Pancreas (tissue), 10 donors: ENCODE data around the gene ITPR2. TPM values are rescaled to one million over a fixed set of nuclear protein-coding genes. Genes with fewer than 3 reads are reported as not detected.
A peak's percentile ranks its signal among the peaks of the same experiment; 100 is the strongest.

Experiments
- ATAC-seq, 4 donors: fragments of 200-7000 bp; cut with Tn5 transposase; one replicate each; pipeline versions ENCODE4 v1.8.0 to v1.9.1; 2020; ENCODE audit warnings: mild to moderate bottlenecking in 4 of 4, moderate library complexity in 4 of 4
- DNase-seq, 6 donors: peaks; one replicate each; pipeline ENCODE4 v3.0.0-alpha.2; 2020
- FAIRE-seq: peaks from 2 replicates; lab custom pipeline; 2012; peaks lifted over from hg19 to GRCh38; lab: Jason Lieb, UNC
- H3K27ac ChIP-seq, 4 donors: fragments of 200-600 bp; sonication (generic); 1 replicate in 3 of 4; 2 replicates in 1 of 4; pipeline versions ENCODE4 v1.5.0 to v1.8.0; 2020
- H3K27me3 ChIP-seq, 4 donors: fragments of 200-600 bp; one replicate each; pipeline ENCODE4 v1.8.0; 2021
- H3K36me3 ChIP-seq, 3 donors: fragments of 200-600 bp; sonication (generic) in 1 of 3; one replicate each; pipeline versions ENCODE4 v1.5.0 to v1.8.0; 2020 to 2021
- H3K4me1 ChIP-seq, 3 donors: fragments of 200-600 bp; one replicate each; pipeline ENCODE4 v1.8.0; 2021
- H3K4me3 ChIP-seq, 4 donors: fragments of 200-600 bp; sonication (generic) in 2 of 4; one replicate each; pipeline versions ENCODE4 v1.5.0 to v1.8.0; 2020 to 2021
- H3K9me3 ChIP-seq, 4 donors: fragments of 200-600 bp; one replicate each; pipeline ENCODE4 v1.8.0; 2021
- CTCF ChIP-seq, 4 donors: fragments of 200-600 bp; sonication (generic) in 3 of 4; IDR thresholded peaks; one replicate each; pipeline versions ENCODE4 v1.5.0 to v1.8.0; 2021; ENCODE audit warnings: antibody characterized with exemption in 4 of 4
- WGBS, 2 donors: extraction: QIAGEN DNeasy Blood & Tissue Kit; methylation state at CpG; one replicate each; pipeline ENCODE4 v1.1.7; 2013; 5-methylcytosine and 5-hydroxymethylcytosine counted together
- intact Hi-C, 3 donors: fragments of 100-400 bp; cut with DNase I; formaldehyde crosslinking; loops; one replicate each; pipeline versions ENCODE4 v1.11.1 to v1.14.2; 2022
- polyA plus RNA-seq, 2 donors: library from polyadenylated mRNA; stranded (reverse); fragments of 200-250 nt; gene quantifications; one replicate each; pipeline ENCODE4 v1.2.3, GENCODE V29; 2013
- total RNA-seq, 6 donors: library from RNA; stranded (reverse); fragmentation: NEBNext Ultra II Directional in 4 of 6; extraction: Animal tissue kit (Norgen Biotek cat#: 25700) in 4 of 6; gene quantifications; one replicate each; pipeline versions ENCODE4 v1.2.1 to v1.2.4, GENCODE V29; 2021 to 2023
- donor health status: healthy with polysubstance abuse.
- donor health status: DM: no; HTN: no; CAD: no; lungs with moderate emphysema.
- donor health status: DM: no; HTN: no; CAD: no.
- donor health status: control.
- donor health status: control.
- donor health status: Bipolar disorder and iron deficiency.
- donor health status: DM: yes; HTN: yes; CAD: no.
- donor health status: DM: no; HTN: no; CAD: no.
- donor health status: DM: no; HTN: no; CAD: no.
- donor health status: DM: yes; HTN: yes; CAD: no.

Gene ITPR2
- total and polyA plus RNA-seq, 8 donors: 3.3 to 51.8 (median 25.5) TPM

GRCh38 chr12:26861690-26862089, 28.7 kb upstream of the ITPR2 start:
- 97 to 100% methylated on average over 1 of the region's 1 CpG for WGBS, 2 donors
- Histone ChIP-seq H3K9me3 (no peaks in the 10 kb centered on the region), H3K36me3 (no peaks in the 10 kb centered on the region), H3K27ac (no peak overlapping the region), H3K4me1 (peaks cover 0 to 12% (median 10%) of the 10 kb centered on the region in 3 donors), H3K27me3 (no peaks in the 10 kb centered on the region), H3K4me3 (no peak overlapping the region)
- FAIRE-seq (no peak), DNase-seq (no peak), ATAC-seq (no peak)
- TF ChIP-seq CTCF (IDR thresholded peaks at IDR 0.05): no peak
- intact Hi-C loops: no loop called here

GRCh38 chr12:26857465-26858176, 24.6 kb upstream of the ITPR2 start:
- H3K4me1 ChIP-seq: peaks cover 4 to 20% (median 10%) of the 10 kb centered on the region in 3 donors
- H3K4me3 ChIP-seq: no peak overlapping the region
- H3K9me3 ChIP-seq: no peaks in the 10 kb centered on the region
- H3K27ac ChIP-seq: peak overlapping the region in 2 of 4 donors; percentile 46 to 62
- intact Hi-C loops: no loop called here
- TF ChIP-seq CTCF (IDR thresholded peaks at IDR 0.05): no peak
- H3K27me3 ChIP-seq: no peaks in the 10 kb centered on the region
- FAIRE-seq (no peak), DNase-seq (peak in 2 of 6 donors; percentile 30 to 55), ATAC-seq (peak; percentile 59 to 82 (median 74))
- WGBS, 2 donors: 36 to 37% methylated on average over 6 of the region's 6 CpGs
- no peaks in the 10 kb centered on the region for H3K36me3 ChIP-seq

- no peak for FAIRE-seq
- H3K4me3 ChIP-seq: no peak overlapping the region
- no peak for ATAC-seq
- H3K9me3 ChIP-seq: no peaks in the 10 kb centered on the region
- H3K4me1 ChIP-seq: peaks cover 4 to 20% (median 10%) of the 10 kb centered on the region in 3 donors
- no peak overlapping the region for H3K27ac ChIP-seq
- no peaks in the 10 kb centered on the region for H3K27me3 ChIP-seq
- no peaks in the 10 kb centered on the region for H3K36me3 ChIP-seq
- DNase-seq: no peak
- WGBS, 2 donors: 43 to 52% methylated on average over 1 of the region's 1 CpG
- intact Hi-C loops: no loop called here
- no peak for TF ChIP-seq CTCF (IDR thresholded peaks at IDR 0.05)
These were observed 22.3 kb upstream of the ITPR2 start for GRCh38 chr12:26855337-26855736.

- peak in 1 of 4 donors; percentile 4 for TF ChIP-seq CTCF (IDR thresholded peaks at IDR 0.05)
- intact Hi-C loops: no loop called here
- Histone ChIP-seq H3K4me1 (peaks cover 4 to 20% (median 10%) of the 10 kb centered on the region in 3 donors), H3K4me3 (no peak overlapping the region), H3K36me3 (no peaks in the 10 kb centered on the region), H3K27me3 (no peaks in the 10 kb centered on the region), H3K27ac (no peak overlapping the region), H3K9me3 (no peaks in the 10 kb centered on the region)
- DNase-seq: no peak
- no peak for ATAC-seq
- WGBS, 2 donors: 3 to 8% methylated on average over 2 of the region's 2 CpGs
- FAIRE-seq: no peak
These were observed 21.0 kb upstream of the ITPR2 start for GRCh38 chr12:26854031-26854390.
